Peyer's patch (tissue), 4 donors: ENCODE results near the gene C1R.

Experiments
- POLR2A ChIP-seq, 2 donors: fragments of 450-650 bp; IDR thresholded peaks; one replicate each; pipeline ENCODE4 v1.5.1; 2017; ENCODE audit warnings: antibody characterized with exemption in 2 of 2, mild to moderate bottlenecking in 2 of 2, moderate library complexity in 2 of 2
- TF ChIP-seq, protein P1 (sequence below), 6 experiments: fragments of 450-650 bp in 4 of 6; fragments of 200-600 bp in 2 of 6; sonication (generic) in 1 of 6; IDR thresholded peaks; one replicate each; pipeline ENCODE4 v1.5.1; 2017 to 2019; ENCODE audit warnings: antibody characterized with exemption in 6 of 6, mild to moderate bottlenecking in 3 of 6, moderate library complexity in 1 of 6

DNA sequence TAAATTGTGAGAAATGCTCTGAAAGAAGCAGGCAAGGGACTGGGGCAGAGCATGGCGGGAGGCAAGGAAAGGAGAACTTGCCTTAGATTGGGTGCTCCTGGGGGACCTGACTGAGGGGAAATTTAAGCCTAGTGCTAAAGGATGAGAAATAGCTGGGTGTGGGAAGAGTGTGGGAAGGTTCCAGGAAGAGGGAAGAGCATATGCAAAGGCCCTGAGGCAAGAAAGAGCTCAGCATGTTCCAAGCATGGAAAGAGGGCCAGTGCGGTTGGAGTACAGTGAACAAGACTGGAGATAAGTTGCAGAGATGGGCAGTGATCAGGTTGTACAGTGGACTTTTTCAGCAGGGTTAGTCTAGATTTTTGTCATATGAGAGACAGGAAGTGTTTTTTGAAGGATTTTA, 47.0 kb upstream of the C1R start:
- TF ChIP-seq POLR2A (IDR thresholded peaks at IDR 0.05) = no peak
- TF ChIP-seq, protein P1, sequence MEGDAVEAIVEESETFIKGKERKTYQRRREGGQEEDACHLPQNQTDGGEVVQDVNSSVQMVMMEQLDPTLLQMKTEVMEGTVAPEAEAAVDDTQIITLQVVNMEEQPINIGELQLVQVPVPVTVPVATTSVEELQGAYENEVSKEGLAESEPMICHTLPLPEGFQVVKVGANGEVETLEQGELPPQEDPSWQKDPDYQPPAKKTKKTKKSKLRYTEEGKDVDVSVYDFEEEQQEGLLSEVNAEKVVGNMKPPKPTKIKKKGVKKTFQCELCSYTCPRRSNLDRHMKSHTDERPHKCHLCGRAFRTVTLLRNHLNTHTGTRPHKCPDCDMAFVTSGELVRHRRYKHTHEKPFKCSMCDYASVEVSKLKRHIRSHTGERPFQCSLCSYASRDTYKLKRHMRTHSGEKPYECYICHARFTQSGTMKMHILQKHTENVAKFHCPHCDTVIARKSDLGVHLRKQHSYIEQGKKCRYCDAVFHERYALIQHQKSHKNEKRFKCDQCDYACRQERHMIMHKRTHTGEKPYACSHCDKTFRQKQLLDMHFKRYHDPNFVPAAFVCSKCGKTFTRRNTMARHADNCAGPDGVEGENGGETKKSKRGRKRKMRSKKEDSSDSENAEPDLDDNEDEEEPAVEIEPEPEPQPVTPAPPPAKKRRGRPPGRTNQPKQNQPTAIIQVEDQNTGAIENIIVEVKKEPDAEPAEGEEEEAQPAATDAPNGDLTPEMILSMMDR (IDR thresholded peaks at IDR 0.05) = no peak
